NK-92 (cell line): ENCODE measurements around the gene CLSTN2.

Experiments used
- DNase-seq: peaks from one replicate; lab custom pipeline; 2025; ENCODE audit not compliant: unreplicated experiment; lab: John Stamatoyannopoulos, UW

CLSTN2 gene

GRCh38 chr3:140530131-140530530 lies 595.1 kb downstream of the CLSTN2 start:
- DNase-seq: no peak

- DNase-seq: no peak
These were observed 595.6 kb downstream of the CLSTN2 start for GRCh38 chr3:140530603-140531002.

DNA sequence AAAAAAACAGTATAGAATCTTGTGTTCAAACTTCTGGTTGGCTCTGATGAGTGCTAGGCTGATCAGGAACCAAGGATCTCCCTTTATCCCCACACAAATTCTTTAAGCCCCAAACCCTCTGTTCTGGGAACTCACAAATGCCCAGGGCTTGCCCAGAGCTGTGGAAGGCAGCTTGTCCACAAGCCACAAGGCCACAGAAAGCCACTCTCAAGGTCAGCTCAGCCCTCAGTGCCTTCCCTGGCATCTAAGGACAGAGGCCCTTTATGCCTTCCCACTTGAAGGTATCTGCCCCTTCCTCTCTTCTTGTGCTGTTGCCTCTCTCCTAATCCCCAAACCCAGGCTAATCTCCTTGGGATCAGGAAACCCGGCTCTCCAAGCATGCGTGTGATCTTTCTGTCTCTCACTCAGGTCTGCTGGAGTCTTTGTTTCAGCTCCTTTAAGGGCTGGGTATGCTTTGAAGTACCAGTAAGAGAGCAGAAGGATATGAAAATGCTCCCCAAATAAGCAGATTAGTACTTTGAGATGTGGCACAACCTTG lies 597.9 kb downstream of the CLSTN2 start:
- DNase-seq: no peak

DNA sequence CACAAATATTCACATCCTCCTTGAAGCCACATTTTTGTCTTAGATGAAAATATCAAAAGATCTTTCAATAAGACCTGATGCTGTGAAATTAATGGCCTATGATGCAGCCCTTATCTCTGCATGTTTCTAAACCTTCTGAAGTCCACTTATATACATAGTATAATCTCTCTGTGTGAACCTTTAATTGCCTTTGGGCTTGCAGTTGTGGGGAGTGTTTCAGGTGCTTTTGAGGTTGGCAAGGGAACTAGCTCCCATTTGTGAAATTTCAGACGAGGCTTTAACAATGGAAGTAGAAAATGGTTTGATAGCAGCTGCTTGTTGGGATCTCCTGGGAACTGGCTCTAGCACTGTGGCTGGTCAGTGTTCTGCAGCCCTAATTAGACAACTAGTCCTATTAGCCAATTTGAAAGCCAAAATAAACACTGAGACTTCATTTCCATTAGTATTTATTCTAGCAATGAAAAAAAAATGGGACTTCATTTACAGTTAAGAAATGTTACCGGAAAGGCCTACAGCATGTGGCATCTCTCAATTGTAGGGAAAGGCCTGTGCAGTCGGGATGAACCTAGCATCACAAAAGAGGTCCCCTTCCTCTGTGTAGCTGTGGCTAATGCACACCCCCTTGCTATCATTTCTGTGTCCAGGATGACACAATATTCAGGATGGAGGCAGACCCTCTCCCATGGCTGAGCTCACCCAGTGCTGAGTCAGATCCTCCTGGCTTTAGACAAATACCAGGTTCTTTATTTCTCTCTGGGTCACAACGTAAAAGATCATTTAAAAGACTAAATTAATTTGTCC lies 602.1 kb downstream of the CLSTN2 start:
- DNase-seq: no peak

DNA sequence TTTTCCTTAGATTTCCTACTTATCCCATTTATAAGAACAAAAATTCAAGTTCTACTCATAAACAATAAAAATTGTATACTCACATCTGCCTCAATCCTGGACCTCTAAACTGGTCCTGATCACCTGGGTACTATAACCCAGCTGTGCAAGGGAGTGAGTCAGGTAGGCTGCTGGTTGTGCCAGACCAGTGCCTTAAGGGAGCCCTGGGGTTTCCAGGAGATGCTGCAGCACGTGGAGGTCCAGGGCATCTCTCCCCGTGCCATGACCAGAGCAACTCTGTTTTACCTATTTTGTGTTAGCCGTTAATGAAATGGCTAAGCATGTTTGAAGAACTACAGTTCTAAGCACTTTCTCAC lies 602.7 kb downstream of the CLSTN2 start:
- DNase-seq: no peak

DNA sequence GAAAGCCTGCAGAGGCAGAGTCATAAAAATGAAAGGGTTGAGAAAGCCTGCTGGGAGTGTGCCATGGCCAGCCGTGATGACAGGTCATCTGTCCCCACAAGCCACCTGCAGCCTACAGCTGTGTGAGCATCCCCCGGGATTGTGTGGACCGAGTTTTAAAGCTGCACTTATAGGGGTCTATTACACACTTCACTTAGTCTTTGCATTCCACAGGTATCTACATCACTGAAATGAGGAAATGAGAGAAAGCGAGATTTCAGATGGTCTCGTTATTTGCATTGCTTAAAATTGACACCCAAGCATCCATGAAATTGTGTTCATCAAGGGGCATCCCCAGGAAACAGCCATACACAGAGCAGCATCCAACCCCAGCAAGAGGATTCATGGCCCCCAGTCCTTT lies 605.3 kb downstream of the CLSTN2 start:
- no peak for DNase-seq

GRCh38 chr3:140541975-140542653 lies 607.1 kb downstream of the CLSTN2 start:
- DNase-seq: no peak

GRCh38 chr3:140545197-140545596 lies 610.2 kb downstream of the CLSTN2 start:
- DNase-seq: no peak

DNA sequence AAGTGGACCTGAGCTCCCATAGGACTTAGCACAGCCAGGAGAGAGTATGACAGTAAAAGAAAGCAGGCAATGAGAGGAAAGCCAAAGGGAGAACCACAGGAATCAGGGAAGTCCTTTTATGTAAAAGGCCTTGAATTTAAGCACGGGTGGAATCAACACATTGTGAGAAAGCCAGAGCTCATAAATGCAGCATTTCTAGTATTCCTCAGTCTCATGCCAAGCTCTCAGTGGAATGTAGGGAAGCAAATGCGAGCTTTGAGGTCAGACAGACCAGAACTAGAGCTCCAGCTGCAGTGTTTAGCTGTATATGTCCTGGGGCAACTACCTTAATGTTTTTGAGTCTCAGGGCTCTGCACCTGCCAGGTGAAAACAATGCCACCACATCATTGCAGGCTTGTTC lies 610.8 kb downstream of the CLSTN2 start:
- DNase-seq: no peak

- no peak for DNase-seq
These were observed 611.7 kb downstream of the CLSTN2 start for GRCh38 chr3:140546649-140547048.

DNA sequence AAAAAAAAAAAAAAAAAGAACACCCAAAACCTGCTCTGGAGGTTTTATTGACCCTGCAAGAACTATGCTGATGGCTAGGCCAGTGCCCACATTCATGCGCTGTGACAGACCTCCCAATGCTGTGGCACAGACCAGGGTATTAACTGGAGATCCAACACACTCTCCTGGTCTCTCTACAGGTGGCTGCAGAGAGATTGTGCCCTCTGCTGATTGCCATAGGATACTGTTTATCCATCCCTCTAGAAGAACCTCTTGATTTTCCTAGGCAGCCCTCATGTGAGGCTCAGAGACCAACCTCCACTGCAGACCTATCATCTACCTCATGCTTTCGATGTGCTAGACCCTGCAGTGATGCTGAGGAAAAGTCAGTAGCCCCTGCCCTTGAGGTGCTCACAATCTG lies 617.4 kb downstream of the CLSTN2 start:
- no peak for DNase-seq

DNA sequence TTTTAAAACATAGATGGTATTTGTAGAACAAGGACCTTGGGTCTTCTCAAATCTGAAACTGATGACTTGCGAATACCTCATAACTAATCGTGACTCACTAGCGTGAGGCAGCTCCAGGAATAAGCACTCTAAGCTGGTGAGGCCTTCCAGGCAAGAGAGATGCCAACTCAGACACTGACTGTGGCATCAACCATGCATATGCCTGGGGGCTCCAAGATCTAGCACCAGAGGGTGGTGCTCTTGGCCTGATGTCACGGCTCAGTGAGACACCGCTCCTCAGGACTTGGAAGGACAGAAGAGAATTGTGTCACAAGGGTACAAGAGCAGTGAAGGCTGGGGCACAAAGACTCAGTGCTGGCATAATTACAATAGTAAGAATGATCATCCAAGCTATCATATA lies 617.9 kb downstream of the CLSTN2 start:
- no peak for DNase-seq

DNA sequence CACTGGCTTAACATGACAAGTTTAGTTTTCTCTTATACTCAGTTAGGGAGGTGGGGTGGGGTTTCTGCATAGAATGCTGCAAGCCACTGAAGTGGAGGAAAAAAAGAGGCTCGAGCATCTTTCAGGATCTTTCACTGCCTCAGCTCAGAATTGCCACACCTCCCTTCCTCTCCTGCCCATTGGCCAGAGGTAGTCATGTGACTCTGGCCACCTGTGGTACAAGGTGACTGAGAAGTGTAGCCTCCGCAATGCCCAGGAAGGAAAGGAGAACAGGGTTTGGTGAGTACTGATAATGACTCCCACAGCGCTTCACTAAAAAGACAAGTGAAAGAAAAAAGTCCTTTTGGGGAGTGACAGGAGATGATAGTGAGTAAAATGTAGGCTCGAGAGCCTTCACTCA lies 618.6 kb downstream of the CLSTN2 start:
- no peak for DNase-seq

- no peak for DNase-seq
These were observed 620.7 kb downstream of the CLSTN2 start for GRCh38 chr3:140555666-140556065.

- no peak for DNase-seq
These were observed 622.5 kb downstream of the CLSTN2 start for GRCh38 chr3:140557476-140557875.

DNA sequence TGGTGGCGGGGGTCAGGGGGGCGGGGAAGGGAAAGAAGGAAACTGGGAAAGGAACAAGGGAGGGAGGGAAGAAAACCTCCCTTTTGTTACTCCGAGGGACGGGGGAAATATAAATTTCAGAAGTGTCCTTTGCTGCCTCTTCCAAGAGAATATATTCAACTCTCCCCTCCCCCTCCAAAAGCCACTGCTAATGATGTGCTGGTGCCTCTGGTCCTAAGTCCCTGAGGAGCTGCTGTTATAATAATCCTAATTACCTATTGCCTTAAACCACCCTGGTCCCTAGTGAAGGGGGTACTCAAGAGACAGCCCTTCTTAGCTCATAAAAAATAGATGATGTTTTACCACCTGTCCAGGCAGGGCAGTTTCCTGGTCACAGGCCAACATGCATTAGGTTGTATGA lies 624.6 kb downstream of the CLSTN2 start:
- DNase-seq: no peak

- DNase-seq: no peak
These were observed 628.3 kb downstream of the CLSTN2 start for GRCh38 chr3:140563206-140563760.

GRCh38 chr3:140568131-140568530 lies 633.1 kb downstream of the CLSTN2 start:
- no peak for DNase-seq

GRCh38 chr3:140568842-140569520 lies 634.0 kb downstream of the CLSTN2 start:
- DNase-seq: no peak

DNA sequence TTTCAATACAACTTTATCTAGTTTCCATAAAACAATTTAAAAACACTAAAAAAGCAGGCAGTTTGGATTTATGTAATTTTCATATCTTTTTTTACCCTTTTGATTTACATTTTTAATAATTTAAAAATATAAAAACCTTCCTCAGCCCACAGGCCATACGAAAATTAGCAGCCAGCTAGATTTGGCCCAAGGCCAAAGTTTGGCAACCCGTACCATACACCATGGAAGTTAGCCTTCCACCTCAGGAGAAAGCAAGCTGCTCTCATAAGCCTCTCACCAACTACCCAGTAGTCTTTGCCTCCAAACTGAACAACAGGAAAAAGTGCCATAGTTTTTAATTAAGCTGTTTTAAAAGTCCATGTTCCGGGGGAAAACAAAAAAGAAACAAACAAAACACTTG lies 635.6 kb downstream of the CLSTN2 start:
- no peak for DNase-seq

DNA sequence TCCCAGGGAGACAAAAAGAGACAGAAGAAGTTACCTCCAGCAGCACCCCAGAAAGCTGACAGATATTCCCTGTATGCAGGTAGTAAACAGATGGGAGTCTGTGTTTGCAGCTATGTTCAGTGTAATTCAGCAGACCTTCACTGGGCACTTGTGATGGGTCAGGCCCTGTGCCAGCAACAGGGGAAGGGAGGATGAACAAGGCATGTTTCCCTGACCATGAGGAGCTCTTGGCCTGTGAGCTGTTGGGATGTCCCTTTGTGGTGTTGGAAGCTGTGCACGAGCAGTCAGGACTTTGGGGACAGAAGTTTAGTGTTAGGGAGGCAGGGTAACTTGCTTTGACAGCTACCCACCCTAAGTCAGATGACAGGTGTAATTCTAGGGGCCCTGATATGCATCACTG lies 636.9 kb downstream of the CLSTN2 start:
- no peak for DNase-seq

GRCh38 chr3:140572334-140572733 lies 637.3 kb downstream of the CLSTN2 start:
- DNase-seq: no peak
